HepG2 (cell line): Measurements from ENCODE around the gene AMZ1. TPM values are rescaled to one million over a fixed set of nuclear protein-coding genes. Genes with fewer than 3 reads are reported as not detected.

Experiments
- ATAC-seq: fragments of 200-7000 bp; cut with Tn5 transposase; 3 replicates; pipeline ENCODE4 v1.9.1; 2020; ENCODE audit warnings: mild to moderate bottlenecking, moderate library complexity
- BruUV-seq: library from RNA; stranded (reverse); fragments of 400-500 nt; replicated peaks from 2 replicates; lab custom pipeline; 2021; lab: Mats Ljungman, UMichigan
- CTCF ChIA-PET: fragments of 300-600 bp; formaldehyde crosslinking; extraction: SDS; loops from one replicate; lab custom pipeline; 2021; ENCODE audit warnings: low total read pairs, inconsistent platforms, low intra/inter-chr PET ratio; lab: Yijun Ruan, JAX
- POLR2A ChIA-PET: fragments of 350-600 bp; sonication (Branson Sonifier 250); formaldehyde crosslinking; loops from one replicate; lab custom pipeline; 2020; ENCODE audit warnings: antibody characterized with exemption, inconsistent platforms; lab: Yijun Ruan, JAX
- DNase-seq: peaks from one replicate; pipeline ENCODE4 v3.0.0-alpha.2; 2015; ENCODE audit warnings: low spot score
- FAIRE-seq: peaks from 3 replicates; lab custom pipeline; 2011; peaks lifted over from hg19 to GRCh38; lab: Jason Lieb, UNC
- H2AFZ ChIP-seq: one replicate; pipeline ENCODE4 v1.6.1; 2011; ENCODE audit warnings: low read length, inconsistent platforms
- H3K27ac ChIP-seq: fragments of 300-600 bp; 3 replicates; pipeline ENCODE4 v1.8.0; 2011; ENCODE audit warnings: mixed run types, mild to moderate bottlenecking, mixed read lengths, low read length, inconsistent platforms; ENCODE audit not compliant: insufficient read depth; ENCODE audit errors: extremely low read length
- H3K27me3 ChIP-seq, 2 experiments: fragments of 200-600 bp in 1 of 2; 2 replicates in 1 of 2; 3 replicates in 1 of 2; pipeline versions ENCODE4 v1.6.0 to v1.8.0; 2011; ENCODE audit warnings: low read length in 2 of 2, mild to moderate bottlenecking in 2 of 2, moderate library complexity in 2 of 2, inconsistent platforms in 1 of 2; ENCODE audit not compliant: insufficient read depth in 2 of 2, control insufficient read depth in 1 of 2
- H3K36me3 ChIP-seq, 2 experiments: fragments of 200-600 bp in 1 of 2; replicated peaks in 1 of 2; 2 replicates in 1 of 2; 3 replicates in 1 of 2; pipeline versions ENCODE4 v1.5.1 to v1.8.0; 2011; ENCODE audit warnings: low read length in 2 of 2, inconsistent platforms in 1 of 2; ENCODE audit not compliant: insufficient read depth in 2 of 2, control insufficient read depth in 1 of 2
- H3K4me1 ChIP-seq: 2 replicates; pipeline ENCODE4 v1.5.1; 2012; ENCODE audit warnings: low read length, inconsistent platforms; ENCODE audit not compliant: insufficient read depth
- H3K4me2 ChIP-seq: 2 replicates; pipeline ENCODE4 v1.6.0; 2011; ENCODE audit warnings: low read depth, low read length, inconsistent platforms
- H3K4me3 ChIP-seq, 3 experiments: fragments of 200-600 bp in 1 of 3; sonication (generic), shearing (Covaris generic) in 1 of 3; replicated peaks in 1 of 3; 2 replicates each; pipeline ENCODE4 v1.5.1; 2011 to 2016; ENCODE audit warnings: low read length in 3 of 3, inconsistent platforms in 2 of 3, low read depth in 2 of 3, mild to moderate bottlenecking in 2 of 3, control low read depth in 1 of 3, mixed read lengths in 1 of 3; ENCODE audit not compliant: insufficient read depth in 1 of 3
- H3K79me2 ChIP-seq: one replicate; pipeline ENCODE4 v1.6.1; 2011; ENCODE audit warnings: low read length, inconsistent platforms; ENCODE audit not compliant: insufficient read depth
- H3K9ac ChIP-seq: 2 replicates; pipeline ENCODE4 v1.6.0; 2011; ENCODE audit warnings: mild to moderate bottlenecking, low read depth, low read length, inconsistent platforms; ENCODE audit not compliant: insufficient read depth
- H3K9me3 ChIP-seq: 2 replicates; pipeline ENCODE4 v1.5.1; 2012; ENCODE audit warnings: mild to moderate bottlenecking, low read length
- H4K20me1 ChIP-seq: 2 replicates; pipeline ENCODE4 v1.6.0; 2011; ENCODE audit warnings: inconsistent platforms, mild to moderate bottlenecking, low read length, moderate library complexity; ENCODE audit not compliant: insufficient read depth
- AGO2 ChIP-seq: fragments of 200-400 bp; formaldehyde crosslinking; optimal IDR thresholded peaks from 2 replicates; pipeline ENCODE3; 2017; ENCODE audit warnings: mild to moderate bottlenecking, low read depth, low read length, moderate library complexity
- ATM ChIP-seq: fragments of 450-650 bp; IDR thresholded peaks from 2 replicates; pipeline ENCODE4 v1.7.1; 2017; ENCODE audit warnings: mild to moderate bottlenecking, borderline replicate concordance
- DPF2 ChIP-seq: sonication (generic); formaldehyde crosslinking; IDR thresholded peaks from 2 replicates; pipeline ENCODE4 v1.4.0; 2020; ENCODE audit warnings: mild to moderate bottlenecking, low read depth, missing genetic modification reagents, borderline replicate concordance
- HOXA3 ChIP-seq: sonication (generic); formaldehyde crosslinking; IDR thresholded peaks from 2 replicates; pipeline ENCODE4 v1.5.0; 2020; ENCODE audit warnings: missing genetic modification reagents
- NKX3-1 ChIP-seq: sonication (generic); formaldehyde crosslinking; IDR thresholded peaks from 2 replicates; pipeline ENCODE4 v1.5.0; 2020; ENCODE audit warnings: missing genetic modification reagents
- PHF21A ChIP-seq: sonication (generic); formaldehyde crosslinking; IDR thresholded peaks from 2 replicates; pipeline ENCODE4 v1.5.0; 2020; ENCODE audit warnings: mild to moderate bottlenecking, missing genetic modification reagents
- TBX2 ChIP-seq: sonication (generic); formaldehyde crosslinking; IDR thresholded peaks from 2 replicates; pipeline ENCODE4 v1.5.0; 2020; ENCODE audit warnings: missing genetic modification reagents, mild to moderate bottlenecking, borderline replicate concordance
- ZNF670 ChIP-seq: sonication (generic); formaldehyde crosslinking; IDR thresholded peaks from 2 replicates; pipeline ENCODE4 v1.8.0; 2022; ENCODE audit warnings: mild to moderate bottlenecking, missing genetic modification reagents, borderline replicate concordance
- ZSCAN21 ChIP-seq: sonication (generic); formaldehyde crosslinking; IDR thresholded peaks from 2 replicates; pipeline ENCODE4 v1.8.0; 2022; ENCODE audit warnings: mild to moderate bottlenecking, missing genetic modification reagents, moderate library complexity, borderline replicate concordance
- WGBS: methylation state at CpG from one replicate; pipeline ENCODE4 v1.1.6; 2017; ENCODE audit warnings: low lambda C conversion rate; 5-methylcytosine and 5-hydroxymethylcytosine counted together
- in situ Hi-C: cut with HindIII; loops from 2 replicates; pipeline ENCODE4 v1.10.0; 2017; ENCODE audit warnings: low pct_unique_long_range_greater_than_20kb; ENCODE audit not compliant: extremely low pct_ligation_motif_present
- intact Hi-C: fragments of 100-400 bp; cut with micrococcal nuclease; formaldehyde crosslinking; loops from one replicate; pipeline ENCODE4 v1.10.0; 2022; ENCODE audit not compliant: unreplicated experiment
- polyA plus RNA-seq, 8 experiments: library from polyadenylated mRNA; depleted of rRNA in 3 of 8; stranded (reverse) in 7 of 8; unstranded in 1 of 8; fragments of >200 nt; fragmentation: Illumina TruSeq in 4 of 8; extraction: Trizol in 4 of 8; gene quantifications; 2 replicates each; pipeline versions ENCODE4 v1.2.1 to v1.2.3, GENCODE V29; 2011 to 2016; ENCODE audit warnings: low read depth in 4 of 8, missing spikeins in 1 of 8, mixed read lengths in 1 of 8; ENCODE audit not compliant: insufficient read depth in 1 of 8
- total RNA-seq, 5 experiments: library from RNA; depleted of rRNA; stranded (reverse); fragments of >200 nt; fragmentation: Illumina TruSeq; extraction: Trizol; gene quantifications; 2 replicates each; pipeline ENCODE4 v1.2.3, GENCODE V29; 2016; ENCODE audit warnings: low read depth in 1 of 5

The AMZ1 gene
- total and polyA plus RNA-seq, 2 of the 13 experiments (the other 11 are each of a cell fraction or from before 2014, with no cell fraction given) = 0.03 TPM; not detected in 1

DNA sequence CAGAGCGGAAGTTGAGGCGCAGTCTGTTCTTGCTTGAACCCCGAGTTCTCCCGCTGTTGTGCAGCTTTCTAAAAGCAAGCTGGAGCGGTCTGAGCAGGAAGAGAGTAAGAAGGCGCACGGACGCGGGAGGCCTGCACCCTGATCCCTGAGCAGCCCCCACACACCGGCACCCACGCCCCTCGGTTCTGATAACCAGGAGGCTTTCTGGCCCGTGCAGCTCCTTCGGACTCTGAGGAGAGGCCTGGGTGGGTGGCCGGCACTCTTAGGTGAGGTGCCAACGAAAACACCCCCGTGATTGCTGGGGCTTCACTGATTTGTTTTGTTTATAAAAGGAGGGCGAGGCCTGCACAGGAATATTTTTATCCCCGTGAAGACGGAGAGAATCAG, 28.9 kb downstream of the AMZ1 start:
- Histone ChIP-seq H3K79me2 (no peaks in the 10 kb centered on the region), H3K4me2 (no peak overlapping the region), H2AFZ (no peak overlapping the region), H4K20me1 (no peaks in the 10 kb centered on the region), H3K27me3 (no peaks in the 10 kb centered on the region), H3K27ac (no peak overlapping the region), H3K4me1 (no peaks in the 10 kb centered on the region), H3K9ac (no peak overlapping the region)
- BruUV-seq = no TSS peak
- intact Hi-C loops = no loop called here
- DNase-seq = no peak
- POLR2A ChIA-PET = no interaction called here
- CTCF ChIA-PET = no interaction called here
- no peak for TF ChIP-seq NKX3-1 (CRISPR knock-in tag)
- TF ChIP-seq HOXA3 (CRISPR knock-in tag) = no peak
- TF ChIP-seq PHF21A (CRISPR knock-in tag) = no peak
- TF ChIP-seq, all 625 proteins: peak for 0
- peaks cover 2 to 15% of the 10 kb centered on the region in 2 experiments; a peak in 2 of 5 replicates for H3K36me3 ChIP-seq
- in situ Hi-C loops = no loop called here
- no peak for FAIRE-seq
- no peak overlapping the region for H3K4me3 ChIP-seq
- no peak for ATAC-seq
- WGBS = 95% methylated on average over 15 of the region's 20 CpGs
- no peaks in the 10 kb centered on the region for H3K9me3 ChIP-seq

DNA sequence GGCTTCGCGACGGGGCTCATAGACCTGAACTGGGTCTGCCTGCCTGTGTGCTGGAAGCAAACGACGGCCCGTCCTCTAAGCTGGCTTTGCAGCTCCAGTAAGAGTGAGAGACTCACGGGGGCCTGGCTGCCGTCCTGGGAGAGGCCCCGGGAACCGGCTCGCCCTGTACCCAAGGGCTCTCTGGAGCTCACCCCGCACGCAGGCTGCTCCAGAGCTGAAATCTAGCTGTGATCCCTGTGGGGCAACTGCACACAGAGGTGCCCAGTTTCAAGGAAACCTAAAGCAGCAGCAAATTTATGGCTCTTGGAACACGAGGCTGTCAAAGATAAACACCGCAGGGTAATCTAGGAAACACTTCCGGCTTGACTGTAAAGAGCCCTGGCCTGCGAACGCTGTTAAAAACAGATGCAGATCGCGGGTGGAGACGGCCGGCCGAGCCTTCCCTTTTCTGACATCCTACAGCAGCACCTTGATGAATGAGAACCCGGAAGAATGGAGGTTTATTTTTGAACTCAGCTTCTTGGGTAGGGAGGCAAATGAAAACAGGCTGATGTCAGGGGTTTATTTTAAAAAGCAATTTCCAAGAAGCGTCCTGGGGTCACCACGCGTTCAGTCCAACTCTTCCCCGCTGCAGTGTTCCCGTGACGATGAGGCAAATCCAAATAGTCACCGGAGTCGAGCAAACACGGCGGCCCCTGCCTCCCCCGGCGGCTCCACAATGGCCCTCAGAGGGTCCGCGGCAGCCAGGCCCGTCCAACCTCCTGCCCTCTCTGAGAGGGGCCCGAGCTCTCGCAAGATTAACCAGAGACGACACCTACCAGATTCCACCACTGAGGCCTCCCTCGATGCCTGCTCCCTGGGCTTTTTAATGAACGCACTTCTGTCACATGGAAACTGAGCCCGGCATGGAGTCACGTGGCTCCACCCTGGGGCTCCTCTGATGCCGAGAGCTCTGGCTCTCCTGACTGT, 29.6 kb downstream of the AMZ1 start:
- in situ Hi-C loops = no loop called here
- Histone ChIP-seq H3K4me2 (no peak overlapping the region), H3K27me3 (no peaks in the 10 kb centered on the region), H3K79me2 (no peaks in the 10 kb centered on the region), H3K9me3 (no peaks in the 10 kb centered on the region), H3K4me3 (no peak overlapping the region), H3K36me3 (peaks cover 4 to 15% of the 10 kb centered on the region in 2 experiments; a peak in 2 of 5 replicates), H2AFZ (no peak overlapping the region), H4K20me1 (no peaks in the 10 kb centered on the region), H3K9ac (no peak overlapping the region), H3K4me1 (no peaks in the 10 kb centered on the region), H3K27ac (no peak overlapping the region)
- TF ChIP-seq ZSCAN21 (CRISPR knock-in tag) (no peak), TBX2 (CRISPR knock-in tag) (no peak), ZNF670 (CRISPR knock-in tag) (no peak), DPF2 (CRISPR knock-in tag) (no peak), AGO2 (peak; percentile 21), ATM (no peak)
- no peak for ATAC-seq
- DNase-seq = no peak
- 98% methylated on average over 37 of the region's 47 CpGs for WGBS
- ChIA-PET CTCF (no interaction called here), POLR2A (no interaction called here)
- intact Hi-C loops = no loop called here
- no TSS peak for BruUV-seq
- FAIRE-seq = no peak
